HepG2 (cell line): ENCODE results near the gene NOXO1. TPM values are rescaled to one million over a fixed set of nuclear protein-coding genes. Genes with fewer than 3 reads are reported as not detected.
A peak's percentile ranks its signal among the peaks of the same experiment; 100 is the strongest.

Experiments used
- CBX1 ChIP-seq: IDR thresholded peaks from one replicate; pipeline ENCODE4 v1.6.1; 2016; ENCODE audit warnings: antibody characterized with exemption, low read depth
- HOXA3 ChIP-seq: sonication (generic); formaldehyde crosslinking; IDR thresholded peaks from 2 replicates; pipeline ENCODE4 v1.5.0; 2020; ENCODE audit warnings: missing genetic modification reagents
- NBN ChIP-seq: fragments of 450-650 bp; conservative IDR thresholded peaks from 2 replicates; pipeline ENCODE4 v1.6.1; 2017
- POLR2AphosphoS2 ChIP-seq: IDR thresholded peaks from 2 replicates; pipeline ENCODE4 v1.6.1; 2011; ENCODE audit warnings: low read depth, low read length, improper control_type of control experiment
- RBM39 ChIP-seq: fragments of 200-400 bp; formaldehyde crosslinking; IDR thresholded peaks from one replicate; pipeline ENCODE4 v1.6.1; 2018; ENCODE audit warnings: antibody characterized with exemption, mild to moderate bottlenecking, low read depth, low read length; ENCODE audit not compliant: poor library complexity, severe bottlenecking
- RFXANK ChIP-seq: IDR thresholded peaks from 2 replicates; pipeline ENCODE4 v1.6.1; 2016
- SP1 ChIP-seq, 2 experiments: fragments of 450-650 bp in 1 of 2; sonication (generic) in 1 of 2; formaldehyde crosslinking in 1 of 2; IDR thresholded peaks; 2 replicates each; pipeline versions ENCODE4 v1.4.0 to v1.6.1; 2016 to 2020; ENCODE audit warnings: missing genetic modification reagents in 1 of 2
- SRF ChIP-seq: IDR thresholded peaks from 2 replicates; pipeline ENCODE4 v1.6.1; 2011; ENCODE audit warnings: mild to moderate bottlenecking, low read depth, low read length, moderate library complexity
- SYNCRIP ChIP-seq: fragments of 200-400 bp; formaldehyde crosslinking; IDR thresholded peaks from 2 replicates; pipeline ENCODE4 v1.6.1; 2018; ENCODE audit warnings: mild to moderate bottlenecking, low read depth, low read length; ENCODE audit not compliant: insufficient read depth
- TP53 ChIP-seq: sonication (generic); formaldehyde crosslinking; conservative IDR thresholded peaks from 2 replicates; pipeline ENCODE4 v1.4.0; 2020; ENCODE audit warnings: missing genetic modification reagents
- U2AF1 ChIP-seq: fragments of 200-400 bp; formaldehyde crosslinking; optimal IDR thresholded peaks from 2 replicates; pipeline ENCODE3; 2017; ENCODE audit warnings: mild to moderate bottlenecking, low read depth, low read length
- ZNF331 ChIP-seq: sonication (generic); formaldehyde crosslinking; IDR thresholded peaks from 2 replicates; pipeline ENCODE4 v1.4.0; 2020; ENCODE audit warnings: missing genetic modification reagents
- ZNF547 ChIP-seq: sonication (generic); formaldehyde crosslinking; IDR thresholded peaks from 2 replicates; pipeline ENCODE4 v1.5.1; 2020; ENCODE audit warnings: mild to moderate bottlenecking, missing genetic modification reagents
- ZNF766 ChIP-seq: sonication (generic); formaldehyde crosslinking; IDR thresholded peaks from 2 replicates; pipeline ENCODE4 v1.5.0; 2020; ENCODE audit warnings: missing genetic modification reagents, borderline replicate concordance
- ZNF841 ChIP-seq: sonication (generic); formaldehyde crosslinking; IDR thresholded peaks from 2 replicates; pipeline ENCODE4 v1.8.1; 2023; ENCODE audit warnings: missing genetic modification reagents, borderline replicate concordance
- ZSCAN12 ChIP-seq: sonication (generic); formaldehyde crosslinking; IDR thresholded peaks from 2 replicates; pipeline ENCODE4 v1.9.0; 2021; ENCODE audit warnings: mild to moderate bottlenecking, missing genetic modification reagents
- polyA plus RNA-seq, 8 experiments: library from polyadenylated mRNA; depleted of rRNA in 3 of 8; stranded (reverse) in 7 of 8; unstranded in 1 of 8; fragments of >200 nt; fragmentation: Illumina TruSeq in 4 of 8; extraction: Trizol in 4 of 8; gene quantifications; 2 replicates each; pipeline versions ENCODE4 v1.2.1 to v1.2.3, GENCODE V29; 2011 to 2016; ENCODE audit warnings: low read depth in 4 of 8, missing spikeins in 1 of 8, mixed read lengths in 1 of 8; ENCODE audit not compliant: insufficient read depth in 1 of 8
- total RNA-seq, 5 experiments: library from RNA; depleted of rRNA; stranded (reverse); fragments of >200 nt; fragmentation: Illumina TruSeq; extraction: Trizol; gene quantifications; 2 replicates each; pipeline ENCODE4 v1.2.3, GENCODE V29; 2016; ENCODE audit warnings: low read depth in 1 of 5
- TF ChIP-seq, protein P1 (sequence below): sonication (generic); formaldehyde crosslinking; IDR thresholded peaks from 2 replicates; pipeline ENCODE4 v1.8.0; 2022; ENCODE audit warnings: missing genetic modification reagents, mild to moderate bottlenecking, borderline replicate concordance
- TF ChIP-seq, protein P2 (sequence below): IDR thresholded peaks from 2 replicates; pipeline ENCODE4 v1.6.1; 2012; ENCODE audit warnings: low read depth, low read length, improper control_type of control experiment
- TF ChIP-seq, protein P3 (sequence below): sonication (generic); formaldehyde crosslinking; IDR thresholded peaks from 2 replicates; pipeline ENCODE4 v1.8.1; 2022; ENCODE audit warnings: low read depth, mild to moderate bottlenecking, missing genetic modification reagents
- TF ChIP-seq, protein P4 (sequence below): sonication (generic); IDR thresholded peaks from 2 replicates; pipeline ENCODE4 v1.6.1; 2016; ENCODE audit warnings: low read depth, borderline replicate concordance
- TF ChIP-seq, protein P5 (sequence below): sonication (generic); formaldehyde crosslinking; IDR thresholded peaks from 2 replicates; pipeline ENCODE4 v1.8.0; 2022; ENCODE audit warnings: low read depth, missing genetic modification reagents

NOXO1 gene
- total and polyA plus RNA-seq, 2 of the 13 experiments (the other 11 are each of a cell fraction or from before 2014, with no cell fraction given), result 0.69 to 1.4 TPM

DNA sequence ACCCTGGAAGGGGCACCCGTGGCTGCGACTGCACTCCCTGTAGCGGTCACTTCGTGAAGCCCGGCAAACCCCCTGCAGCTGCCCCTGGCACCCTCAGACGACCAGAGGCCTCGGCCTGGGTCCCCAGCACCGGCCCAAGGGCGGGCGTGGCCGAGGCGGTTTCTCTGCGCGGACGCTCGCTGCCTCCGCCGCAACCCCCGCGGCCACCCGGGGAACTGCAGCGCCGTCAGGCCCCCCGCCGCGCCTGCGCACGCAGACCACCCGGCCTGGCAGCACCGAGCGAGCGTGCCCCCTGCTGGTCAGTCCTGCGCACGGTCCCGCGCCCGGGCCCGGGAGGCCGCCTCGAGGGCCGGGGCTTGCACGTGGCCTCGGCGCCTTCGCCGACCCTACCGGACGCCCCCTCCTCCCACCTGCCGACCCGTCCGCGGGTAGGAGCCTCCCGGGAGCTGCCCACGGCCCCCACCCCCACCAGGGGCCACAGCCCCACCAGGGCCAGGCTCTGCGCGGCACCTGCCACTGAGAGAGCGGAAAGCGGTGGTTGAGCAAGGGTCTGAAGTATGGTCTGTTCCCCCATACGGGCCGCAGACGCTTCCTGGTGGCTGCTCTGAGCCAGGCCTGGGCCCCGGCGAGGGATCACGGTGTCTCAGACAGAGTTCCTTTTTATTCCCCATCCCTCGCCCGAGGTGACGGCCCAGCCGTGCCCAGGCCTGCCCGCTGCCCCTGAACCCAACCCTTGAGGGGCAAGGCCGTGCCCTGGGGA lies 51.5 kb downstream of the NOXO1 start (continued):
- TF ChIP-seq ZNF766, result peak; percentile 94
- TF ChIP-seq ZSCAN12 (CRISPR knock-in tag), result no peak
- TF ChIP-seq TP53 (CRISPR knock-in tag), result no peak
- TF ChIP-seq, protein P1, sequence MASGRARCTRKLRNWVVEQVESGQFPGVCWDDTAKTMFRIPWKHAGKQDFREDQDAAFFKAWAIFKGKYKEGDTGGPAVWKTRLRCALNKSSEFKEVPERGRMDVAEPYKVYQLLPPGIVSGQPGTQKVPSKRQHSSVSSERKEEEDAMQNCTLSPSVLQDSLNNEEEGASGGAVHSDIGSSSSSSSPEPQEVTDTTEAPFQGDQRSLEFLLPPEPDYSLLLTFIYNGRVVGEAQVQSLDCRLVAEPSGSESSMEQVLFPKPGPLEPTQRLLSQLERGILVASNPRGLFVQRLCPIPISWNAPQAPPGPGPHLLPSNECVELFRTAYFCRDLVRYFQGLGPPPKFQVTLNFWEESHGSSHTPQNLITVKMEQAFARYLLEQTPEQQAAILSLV, result peak; percentile 84; the same call in 1 of the 2 replicates
- TF ChIP-seq, protein P2, sequence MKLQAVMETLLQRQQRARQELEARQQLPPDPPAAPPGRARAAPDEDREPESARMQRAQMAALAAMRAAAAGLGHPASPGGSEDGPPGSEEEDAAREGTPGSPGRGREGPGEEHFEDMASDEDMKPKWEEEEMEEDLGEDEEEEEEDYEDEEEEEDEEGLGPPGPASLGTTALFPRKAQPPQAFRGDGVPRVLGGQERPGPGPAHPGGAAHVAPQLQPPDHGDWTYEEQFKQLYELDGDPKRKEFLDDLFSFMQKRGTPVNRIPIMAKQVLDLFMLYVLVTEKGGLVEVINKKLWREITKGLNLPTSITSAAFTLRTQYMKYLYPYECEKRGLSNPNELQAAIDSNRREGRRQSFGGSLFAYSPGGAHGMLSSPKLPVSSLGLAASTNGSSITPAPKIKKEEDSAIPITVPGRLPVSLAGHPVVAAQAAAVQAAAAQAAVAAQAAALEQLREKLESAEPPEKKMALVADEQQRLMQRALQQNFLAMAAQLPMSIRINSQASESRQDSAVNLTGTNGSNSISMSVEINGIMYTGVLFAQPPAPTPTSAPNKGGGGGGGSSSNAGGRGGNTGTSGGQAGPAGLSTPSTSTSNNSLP, result no peak
- TF ChIP-seq U2AF1, result no peak
- TF ChIP-seq HOXA3, result peak; percentile 83
- TF ChIP-seq, protein P3, sequence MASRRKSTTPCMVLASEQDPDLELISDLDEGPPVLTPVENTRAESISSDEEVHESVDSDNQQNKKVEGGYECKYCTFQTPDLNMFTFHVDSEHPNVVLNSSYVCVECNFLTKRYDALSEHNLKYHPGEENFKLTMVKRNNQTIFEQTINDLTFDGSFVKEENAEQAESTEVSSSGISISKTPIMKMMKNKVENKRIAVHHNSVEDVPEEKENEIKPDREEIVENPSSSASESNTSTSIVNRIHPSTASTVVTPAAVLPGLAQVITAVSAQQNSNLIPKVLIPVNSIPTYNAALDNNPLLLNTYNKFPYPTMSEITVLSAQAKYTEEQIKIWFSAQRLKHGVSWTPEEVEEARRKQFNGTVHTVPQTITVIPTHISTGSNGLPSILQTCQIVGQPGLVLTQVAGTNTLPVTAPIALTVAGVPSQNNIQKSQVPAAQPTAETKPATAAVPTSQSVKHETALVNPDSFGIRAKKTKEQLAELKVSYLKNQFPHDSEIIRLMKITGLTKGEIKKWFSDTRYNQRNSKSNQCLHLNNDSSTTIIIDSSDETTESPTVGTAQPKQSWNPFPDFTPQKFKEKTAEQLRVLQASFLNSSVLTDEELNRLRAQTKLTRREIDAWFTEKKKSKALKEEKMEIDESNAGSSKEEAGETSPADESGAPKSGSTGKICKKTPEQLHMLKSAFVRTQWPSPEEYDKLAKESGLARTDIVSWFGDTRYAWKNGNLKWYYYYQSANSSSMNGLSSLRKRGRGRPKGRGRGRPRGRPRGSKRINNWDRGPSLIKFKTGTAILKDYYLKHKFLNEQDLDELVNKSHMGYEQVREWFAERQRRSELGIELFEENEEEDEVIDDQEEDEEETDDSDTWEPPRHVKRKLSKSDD (CRISPR knock-in tag), result peak; percentile 70; the same call in 1 of the 2 replicates
- TF ChIP-seq SRF, result no peak
- no peak for TF ChIP-seq POLR2AphosphoS2
- no peak for TF ChIP-seq SP1 (IDR thresholded peaks at IDR 0.05)
- peak; percentile 54; the same call in 1 of the 2 replicates for TF ChIP-seq SP1 (CRISPR knock-in tag; IDR thresholded peaks at IDR 0.05)
- no peak for TF ChIP-seq NBN
- TF ChIP-seq RFXANK, result no peak
- no peak for TF ChIP-seq RBM39
- peak; percentile 91 for TF ChIP-seq ZNF547 (CRISPR knock-in tag)
- no peak for TF ChIP-seq CBX1
- TF ChIP-seq, protein P4, sequence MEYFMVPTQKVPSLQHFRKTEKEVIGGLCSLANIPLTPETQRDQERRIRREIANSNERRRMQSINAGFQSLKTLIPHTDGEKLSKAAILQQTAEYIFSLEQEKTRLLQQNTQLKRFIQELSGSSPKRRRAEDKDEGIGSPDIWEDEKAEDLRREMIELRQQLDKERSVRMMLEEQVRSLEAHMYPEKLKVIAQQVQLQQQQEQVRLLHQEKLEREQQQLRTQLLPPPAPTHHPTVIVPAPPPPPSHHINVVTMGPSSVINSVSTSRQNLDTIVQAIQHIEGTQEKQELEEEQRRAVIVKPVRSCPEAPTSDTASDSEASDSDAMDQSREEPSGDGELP, result no peak
- 0 out of 2 replicates have a peak, but pooled peaks have one; percentile 59 for TF ChIP-seq ZNF331 (CRISPR knock-in tag)
- TF ChIP-seq SYNCRIP, result no peak
- TF ChIP-seq, protein P5, sequence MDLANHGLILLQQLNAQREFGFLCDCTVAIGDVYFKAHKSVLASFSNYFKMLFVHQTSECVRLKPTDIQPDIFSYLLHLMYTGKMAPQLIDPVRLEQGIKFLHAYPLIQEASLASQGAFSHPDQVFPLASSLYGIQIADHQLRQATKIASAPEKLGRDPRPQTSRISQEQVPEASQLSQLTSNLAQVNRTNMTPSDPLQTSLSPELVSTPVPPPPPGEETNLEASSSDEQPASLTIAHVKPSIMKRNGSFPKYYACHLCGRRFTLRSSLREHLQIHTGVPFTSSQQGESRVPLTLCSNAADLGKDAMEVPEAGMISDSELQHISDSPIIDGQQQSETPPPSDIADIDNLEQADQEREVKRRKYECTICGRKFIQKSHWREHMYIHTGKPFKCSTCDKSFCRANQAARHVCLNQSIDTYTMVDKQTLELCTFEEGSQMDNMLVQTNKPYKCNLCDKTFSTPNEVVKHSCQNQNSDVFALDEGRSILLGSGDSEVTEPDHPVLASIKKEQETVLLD (CRISPR knock-in tag), result peak; percentile 76; the same call in 1 of the 2 replicates
- no peak for TF ChIP-seq ZNF841
